22Rv1 (cell line): ENCODE measurements around the gene PROSER2.

Experiments
- H3K27ac ChIP-seq: fragments of 450-650 bp; 2 replicates; pipeline ENCODE4 v1.5.1; 2017
- ZFX ChIP-seq: fragments of 450-650 bp; IDR thresholded peaks from 2 replicates; pipeline ENCODE4 v1.6.1; 2017; ENCODE audit warnings: antibody characterized with exemption, borderline replicate concordance
- TF ChIP-seq, protein P1 (sequence below): fragments of 450-650 bp; IDR thresholded peaks from 2 replicates; pipeline ENCODE4 v1.5.1; 2017; ENCODE audit warnings: mild to moderate bottlenecking

The PROSER2 gene

DNA sequence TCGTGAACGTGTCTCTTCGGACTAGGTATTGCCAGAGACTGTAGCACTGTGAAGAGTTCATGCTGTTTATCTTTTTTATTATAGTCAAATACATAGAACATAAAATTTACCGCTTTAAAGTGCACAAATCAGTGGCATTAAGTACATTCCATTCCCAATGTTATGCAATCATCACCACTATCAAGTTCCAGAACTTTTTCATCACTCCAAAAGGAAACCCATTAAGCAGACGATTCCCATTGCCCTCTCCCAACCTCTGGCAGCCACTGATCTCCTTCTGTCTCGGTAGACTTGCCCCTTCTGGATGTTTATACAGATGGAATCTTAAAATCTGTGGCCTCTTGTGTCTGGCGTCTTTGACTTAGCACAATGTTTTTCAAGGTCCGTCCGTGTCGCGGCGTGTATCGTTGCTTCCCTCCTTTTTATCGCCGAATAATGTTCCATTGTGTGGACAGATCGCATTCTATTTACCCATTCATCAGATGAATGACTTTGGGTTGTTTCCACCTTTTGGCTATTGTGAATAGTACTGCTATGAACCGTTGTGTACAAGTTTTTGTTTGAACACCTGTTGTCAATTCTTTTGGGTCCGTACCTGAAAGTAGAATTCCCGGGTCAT, 2.7 kb downstream of the PROSER2 start:
- TF ChIP-seq ZFX, result no peak
- TF ChIP-seq, protein P1, sequence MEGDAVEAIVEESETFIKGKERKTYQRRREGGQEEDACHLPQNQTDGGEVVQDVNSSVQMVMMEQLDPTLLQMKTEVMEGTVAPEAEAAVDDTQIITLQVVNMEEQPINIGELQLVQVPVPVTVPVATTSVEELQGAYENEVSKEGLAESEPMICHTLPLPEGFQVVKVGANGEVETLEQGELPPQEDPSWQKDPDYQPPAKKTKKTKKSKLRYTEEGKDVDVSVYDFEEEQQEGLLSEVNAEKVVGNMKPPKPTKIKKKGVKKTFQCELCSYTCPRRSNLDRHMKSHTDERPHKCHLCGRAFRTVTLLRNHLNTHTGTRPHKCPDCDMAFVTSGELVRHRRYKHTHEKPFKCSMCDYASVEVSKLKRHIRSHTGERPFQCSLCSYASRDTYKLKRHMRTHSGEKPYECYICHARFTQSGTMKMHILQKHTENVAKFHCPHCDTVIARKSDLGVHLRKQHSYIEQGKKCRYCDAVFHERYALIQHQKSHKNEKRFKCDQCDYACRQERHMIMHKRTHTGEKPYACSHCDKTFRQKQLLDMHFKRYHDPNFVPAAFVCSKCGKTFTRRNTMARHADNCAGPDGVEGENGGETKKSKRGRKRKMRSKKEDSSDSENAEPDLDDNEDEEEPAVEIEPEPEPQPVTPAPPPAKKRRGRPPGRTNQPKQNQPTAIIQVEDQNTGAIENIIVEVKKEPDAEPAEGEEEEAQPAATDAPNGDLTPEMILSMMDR, result no peak

DNA sequence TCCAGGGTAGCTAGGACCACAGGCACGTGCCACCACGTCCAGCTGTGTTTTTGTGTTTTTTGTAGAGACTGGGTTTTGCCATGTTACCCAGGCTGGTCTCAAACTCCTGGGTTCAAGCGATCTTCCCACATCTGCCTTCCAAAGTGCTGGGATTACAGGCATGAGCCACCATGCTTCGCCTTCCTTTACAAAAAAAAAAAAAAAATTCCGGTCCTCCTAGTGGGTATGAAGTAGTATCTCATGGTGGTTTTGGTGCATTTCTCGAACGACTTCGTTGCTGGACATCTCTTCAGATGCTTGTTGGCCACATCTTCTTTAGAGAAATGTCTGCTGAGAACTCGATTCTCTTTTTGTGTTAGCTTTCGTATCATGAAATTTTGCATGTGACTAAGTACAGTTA, 3.9 kb downstream of the PROSER2 start:
- no peak overlapping the region for H3K27ac ChIP-seq
- TF ChIP-seq ZFX, result no peak
- TF ChIP-seq, protein P1, result no peak

More for the DNA sequence above, 2.7 kb downstream of the PROSER2 start:
- H3K27ac ChIP-seq, result no peak overlapping the region

DNA sequence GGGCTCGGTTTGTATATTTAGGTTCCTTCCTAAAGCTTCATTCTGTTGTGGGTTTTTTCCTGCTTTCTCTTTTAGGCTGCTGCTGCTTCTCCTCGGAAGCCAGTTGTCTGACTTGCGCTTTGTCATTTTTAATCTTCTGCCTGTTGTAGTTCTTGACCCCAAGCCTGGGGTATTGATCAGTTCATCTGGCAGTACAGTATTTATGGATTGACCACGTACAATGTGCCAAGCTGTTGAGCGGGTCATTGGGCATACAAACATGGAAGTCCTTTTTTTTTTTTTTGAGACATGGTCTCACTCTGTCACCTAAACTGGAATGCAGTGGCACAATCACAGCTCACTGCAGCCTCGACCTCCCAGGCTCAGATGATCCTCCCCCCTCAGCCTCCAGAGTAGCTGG, 4.3 kb downstream of the PROSER2 start:
- H3K27ac ChIP-seq, result no peak overlapping the region
- TF ChIP-seq ZFX, result no peak
- TF ChIP-seq, protein P1, result no peak

DNA sequence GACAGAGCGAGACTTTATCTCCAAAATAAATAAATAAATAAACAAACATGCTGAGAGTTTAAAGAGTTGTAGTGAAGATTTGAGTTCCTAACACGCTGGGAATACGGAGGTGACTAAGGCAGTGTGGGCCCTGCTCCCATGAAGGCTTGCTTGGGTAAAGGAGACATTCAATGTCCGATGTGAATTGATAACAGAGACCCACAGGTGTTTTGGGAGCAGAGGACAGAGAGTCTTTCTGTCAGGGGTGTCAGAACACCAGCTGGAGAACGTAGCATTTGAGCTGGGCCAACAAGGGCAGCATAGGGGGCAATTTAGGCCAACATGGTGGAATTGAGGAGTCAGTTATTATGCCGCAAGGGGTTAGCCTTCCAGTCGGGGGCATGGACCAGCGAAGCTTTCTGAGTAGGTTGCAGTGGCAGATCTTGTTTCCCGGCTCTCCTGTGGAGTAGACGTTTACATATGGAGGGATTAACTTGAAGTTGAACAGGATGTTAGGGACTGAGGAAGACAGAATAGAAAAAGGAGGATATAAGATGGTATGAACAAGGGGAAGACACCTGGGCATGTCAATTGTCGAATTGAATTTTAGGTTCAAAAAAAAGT, 5.6 kb downstream of the PROSER2 start:
- TF ChIP-seq ZFX, result no peak
- TF ChIP-seq, protein P1, result no peak
- no peak overlapping the region for H3K27ac ChIP-seq

DNA sequence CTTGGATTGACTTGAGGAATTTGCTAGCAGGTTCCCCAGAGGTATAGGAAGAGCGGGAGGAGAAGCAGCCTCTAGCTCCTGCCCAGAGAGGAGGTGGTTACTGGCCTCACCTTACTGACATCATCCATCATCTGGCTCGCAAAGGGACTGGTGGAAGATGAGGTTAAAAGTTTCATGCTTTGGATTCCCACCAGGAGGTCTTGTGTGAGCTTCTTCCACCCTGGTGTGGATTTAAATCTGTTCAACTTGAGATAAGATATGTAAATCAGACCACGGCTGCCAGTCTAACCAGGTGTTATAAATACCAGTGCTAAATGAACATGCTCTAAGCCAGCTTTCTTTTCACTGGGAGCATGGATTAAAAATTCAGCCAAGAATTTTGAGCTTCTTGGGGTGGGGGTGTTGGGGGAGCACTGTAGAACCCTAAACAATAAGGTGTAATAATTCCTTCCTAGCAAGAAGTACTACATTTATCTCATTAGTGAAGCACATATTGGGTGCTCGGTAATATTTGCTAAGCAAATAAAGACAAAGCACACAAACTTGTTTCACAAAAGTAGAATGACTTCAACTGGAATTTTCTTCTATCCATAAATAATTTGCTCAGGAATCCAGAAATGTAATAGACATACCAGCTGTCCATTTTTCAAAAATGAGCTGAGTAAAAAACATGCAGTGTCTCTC, 7.8 kb downstream of the PROSER2 start:
- no peak overlapping the region for H3K27ac ChIP-seq
- TF ChIP-seq ZFX, result no peak
- TF ChIP-seq, protein P1, result no peak

DNA sequence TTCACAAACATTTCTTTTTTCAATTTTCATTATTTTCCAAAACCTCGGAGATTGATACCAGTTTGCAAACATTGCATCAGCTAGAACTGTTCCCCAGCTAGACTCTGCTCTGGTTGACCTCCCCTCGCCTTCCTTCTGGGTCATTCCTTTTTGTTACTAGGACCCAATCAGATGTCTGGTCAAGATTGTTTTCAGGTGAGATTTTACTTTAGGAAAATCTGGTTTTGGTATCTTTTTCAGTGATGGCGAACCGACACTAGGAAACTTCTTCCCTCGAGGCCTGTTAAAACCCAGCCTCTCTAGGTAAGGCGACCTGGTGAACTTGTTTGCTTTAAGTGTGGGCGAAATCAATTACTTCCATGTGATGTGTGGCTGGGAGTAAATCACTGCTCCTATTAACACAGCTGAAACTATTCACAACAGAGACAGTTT, 8.4 kb downstream of the PROSER2 start:
- H3K27ac ChIP-seq, result no peak overlapping the region

DNA sequence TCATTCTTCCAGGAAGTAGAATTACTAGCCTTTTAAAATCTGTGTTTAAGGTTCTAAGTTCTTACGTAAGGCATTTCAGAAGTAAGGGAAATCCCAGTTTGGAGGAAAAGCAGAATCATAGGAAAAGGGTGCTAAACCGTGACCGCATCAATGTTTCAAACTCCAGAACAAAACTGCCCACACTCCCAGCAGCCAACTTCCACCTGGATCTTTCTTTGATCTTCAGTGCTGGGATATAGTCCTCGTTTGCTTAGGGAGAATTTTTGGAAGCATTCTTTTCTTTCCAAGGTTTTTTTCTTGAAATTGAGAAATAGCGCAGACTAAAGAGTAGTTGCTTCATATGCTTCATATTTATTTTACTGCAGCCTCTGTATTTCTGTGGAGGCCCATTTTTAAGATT, 8.9 kb downstream of the PROSER2 start:
- no peak overlapping the region for H3K27ac ChIP-seq

More for the DNA sequence above, 8.4 kb downstream of the PROSER2 start:
- TF ChIP-seq ZFX, result no peak
- TF ChIP-seq, protein P1, result no peak

More for the DNA sequence above, 8.9 kb downstream of the PROSER2 start:
- TF ChIP-seq, protein P1, result no peak
- TF ChIP-seq ZFX, result no peak
